ENCODE measurements around the gene JAZF1.

JAZF1 gene

DNA sequence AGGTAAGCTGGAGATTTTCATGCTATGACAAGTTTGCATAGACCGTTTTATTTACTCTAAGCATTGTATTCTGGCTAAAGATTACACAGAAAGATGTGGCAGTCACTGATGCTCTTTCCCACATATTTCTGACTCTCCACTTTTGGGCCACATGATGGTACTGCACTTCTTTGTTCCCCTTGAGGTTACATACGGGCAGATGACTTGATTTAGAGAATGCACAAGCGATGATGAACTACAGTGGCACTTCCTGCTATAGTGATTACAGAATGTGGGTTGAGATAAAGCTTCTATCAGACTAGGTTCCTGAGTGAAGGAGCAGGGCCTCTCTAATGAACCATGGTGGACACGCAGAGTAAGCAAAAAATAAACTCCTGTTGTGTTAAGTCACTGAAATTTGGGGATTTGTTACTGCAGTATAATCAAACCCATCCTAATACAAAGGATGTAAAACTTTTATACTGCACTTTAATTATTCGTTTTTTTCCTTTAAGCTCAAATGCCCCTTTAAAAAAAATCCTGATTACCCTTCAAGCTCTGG is 262.8 kb downstream of the JAZF1 start:
- no peak overlapping the region for H3K9ac ChIP-seq (ENCODE audit: low read length)
- H3K4me3 ChIP-seq (ENCODE audit: low read length): no peak overlapping the region
- no peak overlapping the region for H3K27ac ChIP-seq (ENCODE audit: low read depth, low read length)
- H3K27me3 ChIP-seq (ENCODE audit: control insufficient read depth, insufficient read depth, low read length): no peaks in the 10 kb centered on the region
- H3K4me1 ChIP-seq (ENCODE audit: control insufficient read depth, insufficient read depth, low read length): peaks cover 16% of the 10 kb centered on the region
- no peaks in the 10 kb centered on the region for H3K36me3 ChIP-seq (ENCODE audit: control insufficient read depth, insufficient read depth, low read length)

DNA sequence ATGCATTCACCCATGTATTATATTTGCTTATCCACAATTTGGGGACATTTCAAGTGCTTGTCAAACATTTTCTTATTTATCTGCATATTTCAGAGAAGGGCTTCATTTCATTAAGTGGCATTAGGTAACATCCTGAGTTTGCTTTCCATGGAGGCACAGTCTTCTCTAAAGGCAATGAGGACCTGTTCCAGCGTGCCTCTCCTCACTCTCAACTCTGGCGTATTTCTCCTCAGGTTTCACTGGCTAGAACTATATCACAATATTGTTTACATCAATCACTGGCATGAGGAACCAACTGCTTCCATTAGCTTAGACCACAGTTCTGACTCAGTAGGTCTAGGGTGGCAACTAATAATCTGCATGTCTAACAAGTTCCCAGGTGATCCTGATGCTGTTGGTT is 263.5 kb downstream of the JAZF1 start:
- H3K4me1 ChIP-seq (ENCODE audit: control insufficient read depth, insufficient read depth, low read length): peaks cover 16% of the 10 kb centered on the region
- H3K27me3 ChIP-seq (ENCODE audit: control insufficient read depth, insufficient read depth, low read length): no peaks in the 10 kb centered on the region
- H3K27ac ChIP-seq (ENCODE audit: low read depth, low read length): no peak overlapping the region
- no peak overlapping the region for H3K9ac ChIP-seq (ENCODE audit: low read length)
- H3K4me3 ChIP-seq (ENCODE audit: low read length): no peak overlapping the region
- H3K36me3 ChIP-seq (ENCODE audit: control insufficient read depth, insufficient read depth, low read length): no peaks in the 10 kb centered on the region

DNA sequence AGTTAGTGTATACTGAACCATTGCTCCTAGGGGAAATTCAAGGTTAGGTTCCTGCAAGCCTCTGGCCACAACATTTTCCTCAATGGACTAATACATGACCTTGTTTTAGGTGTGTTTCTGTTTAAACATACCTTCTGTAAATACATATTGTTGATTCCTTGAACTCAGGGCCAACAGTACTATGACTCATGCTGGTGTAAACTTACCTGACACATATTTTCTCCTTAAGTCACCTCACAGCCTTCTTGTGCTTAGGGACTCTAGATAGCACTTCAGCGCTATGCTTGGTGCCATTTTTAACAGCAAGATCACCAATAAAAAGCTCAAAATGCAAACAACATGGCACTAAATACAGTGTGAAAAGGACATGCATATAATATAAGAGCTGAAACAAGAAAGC is 264.2 kb downstream of the JAZF1 start:
- no peaks in the 10 kb centered on the region for H3K27me3 ChIP-seq (ENCODE audit: control insufficient read depth, insufficient read depth, low read length)
- no peaks in the 10 kb centered on the region for H3K36me3 ChIP-seq (ENCODE audit: control insufficient read depth, insufficient read depth, low read length)
- peaks cover 15% of the 10 kb centered on the region for H3K4me1 ChIP-seq (ENCODE audit: control insufficient read depth, insufficient read depth, low read length)
- no peak overlapping the region for H3K4me3 ChIP-seq (ENCODE audit: low read length)
- no peak overlapping the region for H3K9ac ChIP-seq (ENCODE audit: low read length)
- H3K27ac ChIP-seq (ENCODE audit: low read depth, low read length): no peak overlapping the region

DNA sequence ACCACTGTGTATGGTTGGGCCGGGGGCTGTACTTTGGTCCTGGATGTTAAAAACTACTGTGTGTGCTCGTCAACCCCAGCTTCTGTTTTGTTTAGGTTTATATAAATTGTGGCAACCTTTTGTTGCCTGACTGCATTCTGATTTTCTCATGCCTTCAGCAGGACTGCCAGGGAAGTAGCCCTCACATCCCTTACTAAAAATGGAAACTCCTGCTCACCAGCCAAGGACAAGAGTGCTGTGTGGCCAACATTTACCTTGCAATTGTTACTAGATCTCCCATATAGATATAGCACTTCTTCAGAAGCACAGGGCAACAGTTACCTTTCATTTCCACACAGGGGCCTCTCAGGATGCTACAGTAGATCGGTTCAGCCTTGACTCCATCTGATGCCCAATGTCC is 266.2 kb downstream of the JAZF1 start:
- Histone ChIP-seq H3K27ac (ENCODE audit: low read depth, low read length) (no peak overlapping the region), H3K4me3 (ENCODE audit: low read length) (no peak overlapping the region), H3K36me3 (ENCODE audit: control insufficient read depth, insufficient read depth, low read length) (no peaks in the 10 kb centered on the region), H3K4me1 (ENCODE audit: control insufficient read depth, insufficient read depth, low read length) (peaks cover 11% of the 10 kb centered on the region), H3K27me3 (ENCODE audit: control insufficient read depth, insufficient read depth, low read length) (no peaks in the 10 kb centered on the region), H3K9ac (ENCODE audit: low read length) (no peak overlapping the region)

DNA sequence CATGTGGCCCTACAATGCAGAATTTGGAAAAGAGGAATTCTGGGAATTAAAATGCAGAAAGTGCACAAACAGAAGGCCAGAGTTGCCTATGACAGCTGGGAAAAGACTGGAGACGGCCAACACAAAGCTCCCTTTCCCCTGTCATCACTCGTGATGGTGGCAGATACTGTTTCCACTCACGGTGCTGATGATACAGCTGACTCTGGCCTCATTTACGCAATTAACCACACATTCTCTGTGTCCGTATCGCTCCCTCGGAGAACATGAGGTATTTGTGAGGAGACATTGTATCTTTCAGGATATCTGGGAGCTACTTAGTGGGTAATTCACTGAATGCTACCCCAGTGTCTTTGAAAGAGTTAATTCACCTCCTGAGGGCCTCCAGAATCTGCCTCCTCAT is 267.8 kb downstream of the JAZF1 start:
- no peaks in the 10 kb centered on the region for H3K36me3 ChIP-seq (ENCODE audit: control insufficient read depth, insufficient read depth, low read length)
- no peak overlapping the region for H3K9ac ChIP-seq (ENCODE audit: low read length)
- H3K27ac ChIP-seq (ENCODE audit: low read depth, low read length): no peak overlapping the region
- peaks cover 7% of the 10 kb centered on the region for H3K4me1 ChIP-seq (ENCODE audit: control insufficient read depth, insufficient read depth, low read length)
- no peak overlapping the region for H3K4me3 ChIP-seq (ENCODE audit: low read length)
- H3K27me3 ChIP-seq (ENCODE audit: control insufficient read depth, insufficient read depth, low read length): no peaks in the 10 kb centered on the region

DNA sequence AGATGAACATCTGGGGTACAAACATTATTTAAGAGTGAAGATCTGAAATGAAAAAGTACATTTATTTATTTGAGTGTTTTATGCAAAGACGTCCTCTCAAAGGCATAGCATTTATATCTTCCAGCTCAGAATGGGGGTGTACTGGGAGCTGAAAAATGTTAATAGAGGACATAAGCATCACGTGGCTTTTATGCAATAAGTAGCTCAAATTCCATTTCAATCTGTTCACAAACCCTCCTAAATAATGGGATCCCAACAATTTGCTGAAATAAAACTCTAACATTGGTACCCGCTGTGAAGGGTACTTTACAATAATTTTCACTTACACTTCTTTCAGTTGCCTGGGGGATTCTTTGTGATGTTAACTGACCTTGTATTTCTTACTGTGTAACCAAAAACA is 268.7 kb downstream of the JAZF1 start:
- Histone ChIP-seq H3K27me3 (ENCODE audit: control insufficient read depth, insufficient read depth, low read length) (no peaks in the 10 kb centered on the region), H3K4me3 (ENCODE audit: low read length) (no peak overlapping the region), H3K36me3 (ENCODE audit: control insufficient read depth, insufficient read depth, low read length) (no peaks in the 10 kb centered on the region), H3K9ac (ENCODE audit: low read length) (no peak overlapping the region), H3K4me1 (ENCODE audit: control insufficient read depth, insufficient read depth, low read length) (peaks cover 3% of the 10 kb centered on the region), H3K27ac (ENCODE audit: low read depth, low read length) (no peak overlapping the region)

DNA sequence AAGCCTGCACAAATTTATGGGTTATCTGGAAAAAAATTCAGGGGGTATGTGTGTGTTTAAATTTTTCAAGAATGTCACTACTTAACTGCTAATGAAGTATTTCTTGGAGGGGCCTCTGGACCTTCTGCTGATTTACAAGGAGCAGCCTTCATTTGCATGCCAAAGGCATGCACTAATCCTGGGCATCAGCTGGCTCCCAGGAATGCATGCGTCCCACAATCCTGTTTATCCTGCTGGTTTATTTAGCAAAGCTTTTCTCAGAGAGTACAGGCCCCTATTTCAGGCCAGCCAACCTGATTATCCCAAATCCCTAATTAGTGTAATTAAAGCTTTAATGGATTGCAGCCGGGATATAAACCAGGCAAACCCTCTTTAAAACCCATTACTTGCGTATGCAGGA is 270.3 kb downstream of the JAZF1 start:
- H3K4me1 ChIP-seq (ENCODE audit: control insufficient read depth, insufficient read depth, low read length): peaks cover 8% of the 10 kb centered on the region
- H3K36me3 ChIP-seq (ENCODE audit: control insufficient read depth, insufficient read depth, low read length): no peaks in the 10 kb centered on the region
- H3K27ac ChIP-seq (ENCODE audit: low read depth, low read length): no peak overlapping the region
- no peak overlapping the region for H3K4me3 ChIP-seq (ENCODE audit: low read length)
- H3K27me3 ChIP-seq (ENCODE audit: control insufficient read depth, insufficient read depth, low read length): no peaks in the 10 kb centered on the region
- no peak overlapping the region for H3K9ac ChIP-seq (ENCODE audit: low read length)

DNA sequence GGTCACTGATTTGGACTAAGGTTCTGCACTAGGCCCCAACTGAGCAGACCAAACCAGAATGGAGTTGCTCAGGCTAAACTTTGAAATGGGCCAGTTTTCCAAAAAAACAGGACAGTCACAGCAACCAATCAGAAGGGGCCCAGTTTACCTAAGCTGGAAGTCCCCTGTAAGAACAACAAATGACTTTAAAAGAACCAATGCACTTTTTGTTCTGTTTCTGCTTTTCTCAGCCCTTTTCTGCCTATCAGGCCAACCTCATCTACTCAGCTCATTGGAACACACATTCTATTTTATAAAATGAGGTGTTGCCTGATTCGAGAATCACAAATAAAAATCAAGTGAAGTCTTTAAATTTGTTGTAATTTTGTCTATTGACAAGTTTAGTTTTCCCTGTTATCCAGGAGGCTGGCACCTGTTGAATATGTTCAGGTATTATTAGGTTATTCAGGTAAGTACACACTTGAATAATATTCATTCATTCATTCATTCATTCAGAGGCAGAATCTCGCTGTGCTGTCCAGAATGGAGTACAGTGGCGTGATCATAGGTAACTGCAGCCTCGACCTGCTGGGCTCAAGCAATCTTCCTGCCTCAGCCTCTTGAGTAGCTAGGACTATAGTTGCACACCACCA is 271.9 kb downstream of the JAZF1 start:
- H3K36me3 ChIP-seq (ENCODE audit: control insufficient read depth, insufficient read depth, low read length): no peaks in the 10 kb centered on the region
- H3K27me3 ChIP-seq (ENCODE audit: control insufficient read depth, insufficient read depth, low read length): no peaks in the 10 kb centered on the region

DNA sequence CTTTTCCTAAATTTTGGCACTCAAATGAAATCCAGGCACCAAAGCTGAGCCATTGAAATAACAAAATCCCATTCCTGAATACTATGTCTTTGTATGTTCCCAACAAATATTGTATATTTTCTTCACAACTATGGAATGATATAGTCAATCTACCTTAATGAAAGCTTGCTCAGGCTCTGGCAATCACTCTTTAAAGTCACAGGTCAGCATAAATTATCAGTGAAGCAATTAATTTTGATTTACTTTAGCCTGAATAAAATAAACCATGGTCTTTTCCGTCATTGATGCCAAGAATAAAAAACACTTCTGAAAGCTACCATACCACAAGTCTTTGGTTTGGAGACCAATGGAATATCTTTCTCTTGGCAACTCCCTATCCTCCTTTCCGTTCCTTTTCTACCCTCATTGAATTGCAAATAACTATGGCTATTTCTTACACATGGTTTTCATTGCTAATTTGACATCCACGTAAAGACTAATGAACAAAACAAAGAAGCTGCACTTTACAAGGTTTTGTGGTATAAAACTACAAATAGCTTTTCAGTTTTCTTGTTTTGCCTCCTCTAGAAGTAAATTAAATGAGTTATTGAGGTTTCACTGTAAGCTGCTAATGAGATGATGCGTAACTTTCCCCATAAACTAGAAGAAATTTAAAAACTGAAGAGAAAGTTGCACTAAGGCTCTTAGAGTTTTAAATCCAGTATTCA is 274.1 kb downstream of the JAZF1 start:
- no peak overlapping the region for H3K27ac ChIP-seq (ENCODE audit: low read depth, low read length)
- H3K4me3 ChIP-seq (ENCODE audit: low read length): no peak overlapping the region
- H3K4me1 ChIP-seq (ENCODE audit: control insufficient read depth, insufficient read depth, low read length): peaks cover 9% of the 10 kb centered on the region
- H3K36me3 ChIP-seq (ENCODE audit: control insufficient read depth, insufficient read depth, low read length): no peaks in the 10 kb centered on the region
- H3K9ac ChIP-seq (ENCODE audit: low read length): no peak overlapping the region
- no peaks in the 10 kb centered on the region for H3K27me3 ChIP-seq (ENCODE audit: control insufficient read depth, insufficient read depth, low read length)

More for the DNA sequence above, 271.9 kb downstream of the JAZF1 start:
- no peak overlapping the region for H3K27ac ChIP-seq (ENCODE audit: low read depth, low read length)
- no peak overlapping the region for H3K4me3 ChIP-seq (ENCODE audit: low read length)
- peaks cover 8% of the 10 kb centered on the region for H3K4me1 ChIP-seq (ENCODE audit: control insufficient read depth, insufficient read depth, low read length)
- H3K9ac ChIP-seq (ENCODE audit: low read length): no peak overlapping the region

DNA sequence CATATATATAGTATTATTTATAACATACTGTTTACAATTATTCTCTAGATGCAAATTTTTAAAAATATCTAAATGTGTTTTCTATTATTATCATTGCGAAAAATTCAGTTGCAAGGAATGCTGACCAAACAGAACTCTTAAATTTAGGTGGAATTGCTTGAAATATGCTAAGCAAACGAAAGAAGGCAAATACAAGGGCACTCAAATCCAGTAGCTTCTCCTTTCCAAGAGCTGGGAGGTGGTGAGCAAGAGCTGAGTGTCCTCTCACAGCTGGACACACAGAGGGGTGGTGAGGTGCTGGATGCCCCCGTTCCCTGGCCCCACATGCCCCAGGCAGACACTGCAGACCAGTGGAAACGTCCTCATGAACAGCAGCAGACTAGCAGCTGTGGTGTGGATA is 274.6 kb downstream of the JAZF1 start:
- Histone ChIP-seq H3K9ac (ENCODE audit: low read length) (no peak overlapping the region), H3K4me1 (ENCODE audit: control insufficient read depth, insufficient read depth, low read length) (peaks cover 12% of the 10 kb centered on the region), H3K36me3 (ENCODE audit: control insufficient read depth, insufficient read depth, low read length) (no peaks in the 10 kb centered on the region), H3K27ac (ENCODE audit: low read depth, low read length) (no peak overlapping the region), H3K27me3 (ENCODE audit: control insufficient read depth, insufficient read depth, low read length) (no peaks in the 10 kb centered on the region), H3K4me3 (ENCODE audit: low read length) (no peak overlapping the region)

DNA sequence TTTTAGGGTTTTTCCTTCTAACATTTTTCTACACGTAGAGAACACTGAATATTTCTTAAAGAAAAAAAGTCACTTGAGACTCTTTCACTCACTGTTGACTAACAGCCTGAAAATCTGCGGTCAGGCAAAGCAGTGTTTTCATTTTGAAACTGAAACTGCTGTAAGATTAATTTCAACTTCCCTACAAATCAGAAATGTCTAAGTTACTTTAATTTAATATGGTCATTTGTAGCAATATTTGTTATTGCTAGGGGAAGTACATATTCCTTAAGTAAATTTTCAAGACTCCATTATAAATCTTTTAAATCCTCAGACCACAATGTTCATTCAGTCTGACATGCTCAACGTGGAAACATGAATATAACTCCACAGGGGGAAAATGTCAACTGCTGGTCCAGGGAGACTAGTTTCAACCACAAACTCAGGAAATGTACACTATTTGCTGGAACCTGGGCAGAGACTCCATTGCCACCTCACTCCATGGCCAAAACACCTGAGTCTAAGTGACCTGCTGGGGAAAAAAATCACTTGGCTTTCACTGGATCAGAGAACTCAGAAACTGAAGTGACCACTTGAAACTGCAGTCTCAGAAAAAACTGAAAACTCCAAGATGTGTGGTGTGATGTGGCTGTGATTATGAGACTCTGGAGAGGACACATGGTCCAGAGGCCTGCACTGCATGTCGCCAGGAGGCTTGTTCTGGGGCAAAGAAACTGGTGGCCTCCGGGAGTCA is 279.4 kb downstream of the JAZF1 start:
- Histone ChIP-seq H3K36me3 (ENCODE audit: control insufficient read depth, insufficient read depth, low read length) (no peaks in the 10 kb centered on the region), H3K27ac (ENCODE audit: low read depth, low read length) (peak overlapping the region; percentile 51), H3K9ac (ENCODE audit: low read length) (no peak overlapping the region), H3K4me3 (ENCODE audit: low read length) (peak overlapping the region; percentile 56), H3K27me3 (ENCODE audit: control insufficient read depth, insufficient read depth, low read length) (no peaks in the 10 kb centered on the region), H3K4me1 (ENCODE audit: control insufficient read depth, insufficient read depth, low read length) (peaks cover 10% of the 10 kb centered on the region)

DNA sequence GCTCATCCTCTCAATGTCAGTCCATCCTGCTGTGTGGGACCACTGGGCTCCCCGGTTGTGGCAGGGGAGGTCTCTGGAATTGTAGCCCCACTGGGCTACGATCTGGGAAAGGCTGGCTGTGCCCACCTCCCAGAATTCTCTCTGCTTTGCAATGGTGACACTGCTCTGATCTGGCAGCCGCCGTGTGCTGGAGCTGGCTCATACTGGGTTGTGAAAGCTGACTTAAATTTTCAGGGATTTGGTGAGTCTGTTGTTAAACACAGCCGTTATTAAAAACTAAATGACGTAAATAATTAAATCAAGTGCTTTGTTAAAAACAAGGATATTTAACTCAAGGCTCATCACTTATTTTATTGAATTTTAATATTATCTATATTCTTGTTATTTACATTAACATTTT is 280.6 kb downstream of the JAZF1 start:
- no peaks in the 10 kb centered on the region for H3K27me3 ChIP-seq (ENCODE audit: control insufficient read depth, insufficient read depth, low read length)
- H3K4me3 ChIP-seq (ENCODE audit: low read length): no peak overlapping the region
- H3K4me1 ChIP-seq (ENCODE audit: control insufficient read depth, insufficient read depth, low read length): peaks cover 10% of the 10 kb centered on the region
- no peaks in the 10 kb centered on the region for H3K36me3 ChIP-seq (ENCODE audit: control insufficient read depth, insufficient read depth, low read length)
- H3K9ac ChIP-seq (ENCODE audit: low read length): no peak overlapping the region
- no peak overlapping the region for H3K27ac ChIP-seq (ENCODE audit: low read depth, low read length)

All from rectal smooth muscle tissue (tissue), 1 donor.